Activated T-cell treated with anti-CD3 and anti-CD28 coated beads, Interleukin-2, amount 50 U/mL, for 4 hours (primary cell): ENCODE measurements around the gene SUSD1. TPM values are rescaled to one million over a fixed set of nuclear protein-coding genes. Genes with fewer than 3 reads are reported as not detected.
"Not testable (repeated sequence)": the region's sequence is repeated elsewhere in the genome, so short reads cannot be mapped to it uniquely, and the experiment has no call there.

Experiments used
- ATAC-seq, 2 donors: fragments of 200-7000 bp; cut with Tn5 transposase; one replicate each; pipeline ENCODE4 v1.10.0; 2021
- DNase-seq: peaks from one replicate; pipeline ENCODE4 v3.0.0-alpha.2; 2020
- H3K27me3 Mint-ChIP-seq: one replicate; pipeline ENCODE4 v1.8.0; 2021; ENCODE audit warnings: low read depth, mixed read lengths
- H3K36me3 Mint-ChIP-seq: one replicate; pipeline ENCODE4 v1.8.0; 2022; ENCODE audit warnings: mixed read lengths; ENCODE audit not compliant: insufficient read depth
- H3K4me1 Mint-ChIP-seq: one replicate; pipeline ENCODE4 v1.8.0; 2021; ENCODE audit warnings: low read depth, mixed read lengths
- H3K4me3 Mint-ChIP-seq: one replicate; pipeline ENCODE4 v1.8.0; 2021; ENCODE audit warnings: mild to moderate bottlenecking, moderate library complexity, mixed read lengths
- H3K9me3 Mint-ChIP-seq: one replicate; pipeline ENCODE4 v1.8.0; 2021; ENCODE audit warnings: mixed read lengths
- total RNA-seq, 3 donors: library from RNA; stranded (reverse); gene quantifications; one replicate each; pipeline ENCODE4 v1.2.1, GENCODE V29; 2021

Gene SUSD1
- total RNA-seq, 3 donors from 2014 or later: 2.3 to 2.7 (median 2.4) TPM

- H3K9me3 Mint-ChIP-seq: no peaks in the 10 kb centered on the region
- DNase-seq (no peak), ATAC-seq (no peak)
- no peaks in the 10 kb centered on the region for H3K36me3 Mint-ChIP-seq
- no peaks in the 10 kb centered on the region for H3K27me3 Mint-ChIP-seq
- H3K4me3 Mint-ChIP-seq: no peak overlapping the region
- peaks cover 9% of the 10 kb centered on the region for H3K4me1 Mint-ChIP-seq
Observed at GRCh38 chr9:112162621-112163413, 12.3 kb downstream of the SUSD1 start.

DNA sequence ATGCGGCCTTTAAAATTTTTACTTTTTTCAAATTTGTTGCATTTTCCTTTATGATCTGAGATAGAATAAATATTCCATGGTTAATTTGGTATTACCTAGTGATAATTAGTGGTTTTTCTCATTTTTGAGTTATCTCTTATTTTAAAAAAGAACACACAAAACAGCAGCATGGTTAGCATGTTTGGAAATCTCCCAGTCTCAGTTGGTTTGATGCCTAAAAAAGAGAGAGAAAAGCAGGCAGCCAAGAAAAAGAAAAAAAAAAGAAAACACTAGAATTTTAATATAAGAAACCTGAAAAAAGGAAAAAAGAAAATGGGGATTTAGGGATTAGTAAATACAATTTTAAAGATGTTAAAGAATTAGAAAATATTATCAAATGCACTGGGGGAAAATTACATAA lies 15.3 kb downstream of the SUSD1 start:
- H3K4me3 Mint-ChIP-seq: no peak overlapping the region
- ATAC-seq (no peak), DNase-seq (no peak)
- no peaks in the 10 kb centered on the region for H3K27me3 Mint-ChIP-seq
- H3K9me3 Mint-ChIP-seq: no peaks in the 10 kb centered on the region
- peaks cover 5% of the 10 kb centered on the region for H3K36me3 Mint-ChIP-seq
- no peaks in the 10 kb centered on the region for H3K4me1 Mint-ChIP-seq

DNA sequence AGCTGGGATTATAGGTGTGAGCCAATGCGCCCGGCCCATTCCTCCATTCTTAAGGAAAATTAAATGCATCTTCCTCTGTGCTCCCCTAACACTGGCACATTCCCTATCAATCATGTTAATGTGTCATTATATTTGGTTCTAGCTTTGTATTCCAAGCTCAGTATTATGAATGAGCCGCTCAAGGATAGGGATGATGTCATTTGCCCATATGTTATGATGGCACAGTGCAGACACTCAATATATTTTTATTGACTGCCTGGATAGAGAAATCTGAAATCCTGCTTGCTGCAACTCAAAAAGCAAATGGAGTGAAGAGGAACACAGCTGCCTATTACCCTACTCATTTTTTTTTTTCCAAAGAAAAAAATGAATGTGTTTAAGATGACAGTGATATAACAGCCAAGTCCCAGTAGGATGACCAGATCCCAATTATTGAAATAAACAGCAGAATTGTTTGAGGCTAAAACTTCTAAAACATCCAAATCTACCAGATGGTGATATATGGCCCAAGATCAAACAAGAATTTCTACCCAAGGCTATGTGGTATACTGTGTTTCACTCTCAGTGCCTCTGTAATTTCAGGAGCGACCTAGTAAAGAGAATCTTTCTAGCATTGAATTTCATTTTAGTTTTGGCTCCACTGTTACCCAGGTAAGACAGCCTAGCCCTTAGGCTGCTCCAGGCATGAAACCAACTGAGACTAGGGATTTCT lies 16.3 kb downstream of the SUSD1 start:
- H3K36me3 Mint-ChIP-seq: peaks cover 5% of the 10 kb centered on the region
- no peaks in the 10 kb centered on the region for H3K4me1 Mint-ChIP-seq
- no peaks in the 10 kb centered on the region for H3K27me3 Mint-ChIP-seq
- H3K4me3 Mint-ChIP-seq: no peak overlapping the region
- H3K9me3 Mint-ChIP-seq: no peaks in the 10 kb centered on the region
- no peak for DNase-seq
- ATAC-seq: no peak

GRCh38 chr9:112157961-112158360 lies 17.1 kb downstream of the SUSD1 start:
- DNase-seq (no peak), ATAC-seq (no peak)
- H3K4me1 Mint-ChIP-seq: no peaks in the 10 kb centered on the region
- no peak overlapping the region for H3K4me3 Mint-ChIP-seq
- no peaks in the 10 kb centered on the region for H3K9me3 Mint-ChIP-seq
- peaks cover 5% of the 10 kb centered on the region for H3K36me3 Mint-ChIP-seq
- H3K27me3 Mint-ChIP-seq: no peaks in the 10 kb centered on the region

GRCh38 chr9:112157087-112157486 lies 18.0 kb downstream of the SUSD1 start:
- Mint-ChIP-seq H3K4me3 (no peak overlapping the region), H3K9me3 (no peaks in the 10 kb centered on the region), H3K27me3 (no peaks in the 10 kb centered on the region), H3K36me3 (peaks cover 5% of the 10 kb centered on the region), H3K4me1 (no peaks in the 10 kb centered on the region)
- ATAC-seq (no peak), DNase-seq (no peak)

DNA sequence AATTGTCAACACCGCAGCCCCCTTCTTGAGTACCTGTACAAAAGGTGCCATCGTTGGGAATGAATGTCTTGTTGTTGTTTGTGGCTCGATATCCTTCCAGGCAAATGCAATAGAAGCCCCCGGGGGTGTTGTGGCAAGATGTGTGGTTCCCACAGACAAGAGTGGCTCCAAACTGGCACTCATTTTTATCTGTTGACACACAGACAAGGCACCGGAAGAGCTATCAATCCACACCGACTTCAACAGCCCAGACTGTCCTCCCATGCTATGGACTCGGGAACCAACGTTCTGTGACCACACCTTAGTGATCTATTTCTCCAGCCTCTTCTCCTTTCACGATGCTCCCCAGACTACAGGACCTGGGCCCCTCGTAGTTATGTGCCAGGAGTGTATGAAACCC lies 25.9 kb downstream of the SUSD1 start:
- no peak for DNase-seq
- H3K27me3 Mint-ChIP-seq: no peaks in the 10 kb centered on the region
- H3K4me3 Mint-ChIP-seq: no peak overlapping the region
- ATAC-seq: no peak
- peaks cover 8% of the 10 kb centered on the region for H3K36me3 Mint-ChIP-seq
- H3K4me1 Mint-ChIP-seq: no peaks in the 10 kb centered on the region
- H3K9me3 Mint-ChIP-seq: no peaks in the 10 kb centered on the region

- H3K4me1 Mint-ChIP-seq: no peaks in the 10 kb centered on the region
- ATAC-seq: no peak
- no peak for DNase-seq
- peaks cover 17% of the 10 kb centered on the region for H3K36me3 Mint-ChIP-seq
- H3K9me3 Mint-ChIP-seq: no peaks in the 10 kb centered on the region
- no peaks in the 10 kb centered on the region for H3K27me3 Mint-ChIP-seq
- H3K4me3 Mint-ChIP-seq: no peak overlapping the region
Observed at GRCh38 chr9:112145886-112146285, 29.2 kb downstream of the SUSD1 start.

- Mint-ChIP-seq H3K9me3 (no peaks in the 10 kb centered on the region), H3K4me3 (no peak overlapping the region), H3K27me3 (no peaks in the 10 kb centered on the region), H3K36me3 (peaks cover 17% of the 10 kb centered on the region), H3K4me1 (no peaks in the 10 kb centered on the region)
- DNase-seq (no peak), ATAC-seq (no peak)
Observed at GRCh38 chr9:112144807-112145206, 30.3 kb downstream of the SUSD1 start.

GRCh38 chr9:112142420-112142819 lies 32.7 kb downstream of the SUSD1 start:
- no peaks in the 10 kb centered on the region for H3K27me3 Mint-ChIP-seq
- ATAC-seq: no peak
- H3K4me1 Mint-ChIP-seq: no peaks in the 10 kb centered on the region
- H3K9me3 Mint-ChIP-seq: no peaks in the 10 kb centered on the region
- H3K36me3 Mint-ChIP-seq: peaks cover 14% of the 10 kb centered on the region
- no peak for DNase-seq
- H3K4me3 Mint-ChIP-seq: no peak overlapping the region

GRCh38 chr9:112140936-112141335 lies 34.2 kb downstream of the SUSD1 start:
- Mint-ChIP-seq H3K4me1 (no peaks in the 10 kb centered on the region), H3K27me3 (no peaks in the 10 kb centered on the region), H3K36me3 (peaks cover 18% of the 10 kb centered on the region), H3K4me3 (no peak overlapping the region), H3K9me3 (no peaks in the 10 kb centered on the region)
- DNase-seq: no peak
- ATAC-seq: no peak

GRCh38 chr9:112137066-112137465 lies 38.0 kb downstream of the SUSD1 start:
- H3K4me3 Mint-ChIP-seq: no peak overlapping the region
- DNase-seq (no peak), ATAC-seq (no peak)
- H3K4me1 Mint-ChIP-seq: no peaks in the 10 kb centered on the region
- peaks cover 4% of the 10 kb centered on the region for H3K9me3 Mint-ChIP-seq
- H3K27me3 Mint-ChIP-seq: no peaks in the 10 kb centered on the region
- H3K36me3 Mint-ChIP-seq: peaks cover 25% of the 10 kb centered on the region

DNA sequence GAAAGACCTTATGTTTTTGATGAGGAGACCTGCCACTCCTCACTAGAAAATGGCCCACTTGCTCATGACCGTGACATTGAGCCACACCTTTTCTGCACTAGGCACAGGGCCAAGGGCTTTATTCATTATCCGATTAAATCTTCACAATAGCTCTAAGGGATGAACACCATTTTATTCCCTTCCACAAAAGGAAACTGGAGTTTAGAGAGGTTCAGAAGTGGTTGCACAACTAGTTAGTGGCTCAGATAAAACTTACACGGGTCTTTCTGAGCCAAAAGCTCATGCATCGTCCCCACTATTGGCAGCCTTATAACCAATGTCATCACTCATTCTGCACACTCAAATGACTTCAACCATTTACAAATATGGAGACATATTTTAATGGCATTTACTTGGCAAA lies 39.4 kb downstream of the SUSD1 start:
- peaks cover 4% of the 10 kb centered on the region for H3K9me3 Mint-ChIP-seq

GRCh38 chr9:112133806-112134205 lies 41.3 kb downstream of the SUSD1 start:
- H3K4me3 Mint-ChIP-seq, H3K27me3 Mint-ChIP-seq, ATAC-seq, DNase-seq, H3K9me3 Mint-ChIP-seq, H3K4me1 Mint-ChIP-seq: not testable (repeated sequence)
- H3K36me3 Mint-ChIP-seq: peaks cover 31% of the 10 kb centered on the region

More for the DNA sequence above, 39.4 kb downstream of the SUSD1 start:
- no peak for DNase-seq
- peaks cover 25% of the 10 kb centered on the region for H3K36me3 Mint-ChIP-seq
- H3K4me3 Mint-ChIP-seq: no peak overlapping the region
- no peaks in the 10 kb centered on the region for H3K4me1 Mint-ChIP-seq
- no peaks in the 10 kb centered on the region for H3K27me3 Mint-ChIP-seq
- no peak for ATAC-seq

- H3K4me3 Mint-ChIP-seq: no peak overlapping the region
- ATAC-seq (no peak), DNase-seq (no peak)
- no peaks in the 10 kb centered on the region for H3K4me1 Mint-ChIP-seq
- no peaks in the 10 kb centered on the region for H3K27me3 Mint-ChIP-seq
- peaks cover 36% of the 10 kb centered on the region for H3K36me3 Mint-ChIP-seq
- H3K9me3 Mint-ChIP-seq: peaks cover 4% of the 10 kb centered on the region
Observed at GRCh38 chr9:112132356-112132755, 42.7 kb downstream of the SUSD1 start.

DNA sequence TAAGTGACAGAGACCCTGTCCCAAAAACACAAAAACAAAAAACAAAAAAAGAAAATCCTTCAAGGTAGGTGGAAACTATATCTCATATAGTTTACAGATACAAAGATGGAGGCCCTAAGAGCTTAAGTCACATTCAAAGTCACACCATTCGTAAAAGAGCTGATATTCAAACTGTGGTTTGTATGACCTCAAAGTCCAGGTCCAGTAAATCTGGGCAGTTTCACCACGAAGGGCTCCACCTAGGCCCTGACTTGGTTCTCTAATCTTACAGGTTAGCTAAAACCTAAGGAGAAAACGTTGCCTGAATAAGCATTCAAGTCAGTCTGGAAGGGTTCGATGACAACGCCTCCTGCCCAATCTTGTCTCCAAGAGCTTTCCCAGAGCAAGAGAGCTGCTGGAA lies 44.1 kb downstream of the SUSD1 start:
- Mint-ChIP-seq H3K4me1 (no peaks in the 10 kb centered on the region), H3K36me3 (peaks cover 34% of the 10 kb centered on the region), H3K4me3 (no peak overlapping the region), H3K27me3 (no peaks in the 10 kb centered on the region), H3K9me3 (peaks cover 4% of the 10 kb centered on the region)
- ATAC-seq (no peak), DNase-seq (no peak)
